NCI-H446 (cell line): ENCODE results near the gene ELF1.

ENCODE experiments used
- DNase-seq, 2 experiments: peaks; one replicate each; lab custom pipeline; 2025; lab: John Stamatoyannopoulos, UW

ELF1 gene

DNA sequence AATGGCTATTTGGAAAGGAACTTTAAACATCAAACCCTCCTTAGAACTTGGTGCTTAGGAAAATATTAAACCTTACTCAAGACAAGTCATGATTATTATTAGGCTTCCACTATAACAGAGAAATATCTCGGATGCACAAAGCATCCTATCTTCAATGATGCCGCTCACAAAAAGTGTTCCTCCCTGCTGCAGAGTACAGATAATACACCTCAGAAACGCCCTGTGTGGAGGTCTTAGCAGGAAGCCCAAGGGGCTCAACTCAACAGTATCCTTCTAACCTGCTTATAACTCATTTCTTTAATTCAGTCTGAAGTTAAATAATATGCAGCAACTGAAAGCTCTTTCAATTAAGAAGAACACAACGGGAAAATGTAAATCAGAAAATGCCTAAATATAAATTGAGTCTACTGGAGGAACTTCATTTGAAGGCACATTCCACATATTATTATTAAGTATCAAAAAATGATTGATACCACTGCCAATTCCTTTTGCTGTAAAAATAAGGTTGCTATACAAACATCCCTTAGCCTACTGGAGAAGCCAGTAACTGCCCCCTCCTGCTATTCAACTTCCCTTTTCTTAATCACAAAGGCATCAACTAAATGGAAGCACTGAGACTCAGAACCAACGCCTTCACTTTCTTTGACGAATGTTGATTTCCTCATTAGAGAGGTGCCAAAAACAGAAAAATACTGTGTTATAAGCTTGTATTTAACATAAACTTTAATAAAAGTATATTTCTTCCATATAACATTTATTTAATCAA, 12.0 kb downstream of the ELF1 start:
- no peak for DNase-seq

DNA sequence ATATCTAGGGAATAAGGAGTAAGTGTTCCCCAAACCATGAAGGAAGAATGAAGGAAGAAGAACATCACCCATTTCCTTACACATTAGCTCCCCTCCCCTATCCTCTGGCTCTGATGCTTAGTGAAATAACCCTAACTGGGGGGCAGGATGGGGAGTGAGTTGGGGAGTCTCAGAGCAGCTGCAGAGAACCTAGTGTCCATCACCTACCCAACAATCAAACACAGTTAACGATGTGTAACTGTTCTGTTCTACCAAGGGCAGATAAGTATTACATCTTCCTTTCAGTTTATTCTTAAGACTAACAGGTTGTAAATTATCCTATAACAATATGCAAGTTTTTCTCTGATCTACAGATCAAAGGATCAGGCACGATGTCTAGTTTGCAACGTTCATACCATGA, 12.8 kb downstream of the ELF1 start:
- no peak for DNase-seq

DNA sequence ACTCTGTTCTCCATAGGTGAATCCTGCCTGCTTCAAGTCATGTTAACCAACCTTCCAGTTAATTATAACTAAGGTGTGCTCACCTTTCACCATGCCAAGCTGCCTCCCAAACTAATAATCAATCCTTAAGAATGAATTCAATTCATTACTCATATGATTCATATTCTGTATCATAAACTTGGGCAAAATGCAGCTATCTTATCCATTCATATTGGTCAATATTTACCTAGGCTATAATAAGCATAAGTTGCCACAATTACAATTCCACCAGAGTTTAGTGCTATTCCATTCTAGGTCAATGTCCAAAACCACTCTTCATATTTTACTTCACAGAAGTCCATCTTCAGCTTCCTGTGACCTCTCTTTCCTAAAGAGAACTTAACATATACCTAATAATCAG, 13.4 kb downstream of the ELF1 start:
- DNase-seq: no peak

DNA sequence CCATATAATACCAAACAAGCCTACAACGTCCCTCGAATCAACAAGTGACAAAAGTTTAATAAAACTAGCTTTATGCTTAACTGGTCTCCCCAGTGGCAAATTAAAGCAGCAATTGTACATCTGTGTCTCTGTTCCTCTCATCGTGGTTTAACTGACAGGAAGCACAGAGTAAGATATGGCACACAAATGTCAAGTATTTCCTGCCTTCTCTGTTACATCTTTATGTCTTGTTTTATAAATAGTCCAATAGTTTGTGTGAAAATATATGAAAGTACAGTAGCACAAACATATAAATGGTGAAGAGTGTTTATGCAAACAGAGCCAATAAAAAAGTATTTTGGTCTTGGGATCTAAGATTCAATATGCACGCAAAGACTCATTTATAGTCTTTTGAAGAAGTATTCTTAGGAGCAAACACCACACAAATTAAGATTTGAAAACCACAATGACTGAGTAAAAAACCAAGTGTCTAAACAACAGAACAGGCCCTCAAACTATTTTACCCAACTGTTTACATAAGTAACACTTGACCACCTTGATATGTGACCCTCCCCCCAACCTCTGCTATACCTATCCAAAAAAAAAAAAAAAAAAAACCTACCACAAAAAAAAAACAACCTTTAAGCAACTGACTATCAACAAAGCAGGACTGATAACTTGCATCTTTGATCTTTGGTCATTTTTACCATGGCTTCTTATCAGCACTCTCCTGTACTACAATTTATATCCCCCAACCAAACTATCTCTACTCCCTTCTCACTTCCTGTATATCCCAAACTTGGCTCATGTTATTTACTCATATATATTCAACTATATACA, 14.0 kb downstream of the ELF1 start:
- no peak for DNase-seq

DNA sequence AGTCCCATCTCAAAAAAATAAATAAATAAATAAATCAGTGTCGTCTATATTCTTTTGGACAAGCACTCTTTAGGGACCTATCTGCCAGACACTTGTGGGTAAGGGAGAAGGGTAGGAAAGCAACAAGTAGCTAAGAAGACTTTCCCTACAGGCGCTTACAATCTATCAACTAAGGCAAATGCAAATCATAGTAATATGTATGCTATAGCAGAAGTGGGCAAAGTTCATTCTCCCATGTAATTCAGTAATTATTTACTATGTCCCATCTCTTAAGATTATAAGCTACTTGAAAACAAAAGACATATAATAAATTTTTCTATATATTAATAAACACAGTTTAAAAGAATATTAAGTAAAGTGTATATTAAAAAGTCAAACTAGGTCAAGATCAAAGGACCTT, 16.5 kb downstream of the ELF1 start:
- no peak for DNase-seq

DNA sequence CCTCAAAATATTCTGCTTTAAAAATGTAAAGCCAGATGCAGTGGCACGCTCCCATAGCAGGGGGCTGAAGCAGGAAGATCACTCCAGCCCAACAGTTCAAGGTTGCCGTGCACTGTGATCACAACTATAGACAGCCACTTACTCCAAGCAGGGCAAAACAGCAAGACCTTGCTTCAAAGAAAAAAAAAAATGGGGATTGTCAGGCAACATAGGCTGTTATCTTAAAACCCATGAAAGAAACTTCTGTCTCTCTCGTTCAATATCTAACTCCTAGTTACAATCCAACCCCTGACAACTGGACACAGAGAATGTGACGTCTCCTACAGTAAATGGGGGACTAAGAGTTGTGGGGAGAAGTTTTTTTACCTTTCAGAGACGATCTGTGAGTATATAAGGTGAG, 17.4 kb downstream of the ELF1 start:
- no peak for DNase-seq

DNA sequence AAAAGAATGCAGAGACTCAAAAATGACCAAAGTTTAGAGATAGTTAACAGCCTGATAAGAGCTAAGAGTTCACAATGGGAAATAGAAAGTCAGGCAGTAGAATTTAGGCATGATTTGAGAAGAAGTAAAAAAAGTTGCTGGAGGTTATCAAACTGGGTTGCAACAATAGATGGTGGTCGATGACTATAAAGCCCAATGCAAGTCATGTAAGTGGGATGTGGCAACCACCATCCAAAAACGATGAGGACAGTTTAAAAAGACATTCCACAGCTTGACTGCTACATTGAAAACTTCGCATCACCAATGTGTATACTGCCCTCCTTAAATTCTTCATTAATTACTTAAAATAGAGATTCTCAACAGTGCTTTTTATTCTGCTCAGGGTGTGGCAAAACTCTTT, 19.7 kb downstream of the ELF1 start:
- no peak for DNase-seq

DNA sequence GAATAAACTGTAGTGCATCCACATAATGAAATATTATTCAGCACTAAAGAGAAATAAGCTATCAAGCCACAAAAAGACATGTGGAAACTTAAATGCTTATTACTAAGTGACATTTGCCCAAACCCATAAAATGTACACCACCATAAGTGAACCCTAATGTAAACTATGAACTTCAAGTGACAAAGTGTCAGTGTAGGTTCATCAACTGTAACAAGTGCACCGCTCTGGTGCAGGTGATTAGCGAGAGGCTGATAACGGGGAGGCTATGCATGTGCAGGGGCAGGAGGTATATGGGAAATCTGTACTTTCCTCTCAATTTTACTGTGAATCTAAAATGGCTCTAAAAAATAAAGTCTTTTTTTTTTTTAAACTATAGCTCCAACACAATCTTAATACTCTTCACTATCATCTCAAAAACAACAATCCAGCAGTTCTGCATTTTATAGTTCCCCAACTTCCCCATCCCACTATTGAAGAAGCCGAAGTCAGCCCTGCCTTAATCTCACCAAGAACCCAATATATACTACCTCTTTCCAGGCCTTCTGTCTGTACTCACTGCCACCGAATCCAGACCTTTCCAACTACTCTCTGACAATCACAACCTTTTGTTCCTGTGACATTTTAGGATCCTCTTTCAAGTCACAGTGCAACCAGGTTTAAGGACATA, 22.6 kb downstream of the ELF1 start:
- DNase-seq: no peak

DNA sequence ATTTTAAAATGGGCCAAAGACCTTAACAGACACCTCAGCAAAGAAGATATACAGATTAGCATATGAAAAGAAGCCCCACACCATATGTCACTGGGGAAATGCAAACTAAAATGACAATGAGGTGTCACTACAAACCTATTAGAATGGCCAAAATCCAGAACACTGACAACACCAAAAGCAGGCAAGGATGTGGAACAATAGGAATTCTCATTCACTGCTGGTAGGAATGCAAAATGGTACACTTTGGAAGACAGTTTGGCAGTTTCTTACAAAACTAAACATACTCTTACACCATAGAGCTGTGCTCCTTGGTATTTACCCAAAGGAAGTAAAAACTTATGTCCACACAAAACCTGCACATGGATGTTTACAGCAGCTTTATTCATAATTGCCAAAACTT, 23.1 kb downstream of the ELF1 start:
- no peak for DNase-seq

DNA sequence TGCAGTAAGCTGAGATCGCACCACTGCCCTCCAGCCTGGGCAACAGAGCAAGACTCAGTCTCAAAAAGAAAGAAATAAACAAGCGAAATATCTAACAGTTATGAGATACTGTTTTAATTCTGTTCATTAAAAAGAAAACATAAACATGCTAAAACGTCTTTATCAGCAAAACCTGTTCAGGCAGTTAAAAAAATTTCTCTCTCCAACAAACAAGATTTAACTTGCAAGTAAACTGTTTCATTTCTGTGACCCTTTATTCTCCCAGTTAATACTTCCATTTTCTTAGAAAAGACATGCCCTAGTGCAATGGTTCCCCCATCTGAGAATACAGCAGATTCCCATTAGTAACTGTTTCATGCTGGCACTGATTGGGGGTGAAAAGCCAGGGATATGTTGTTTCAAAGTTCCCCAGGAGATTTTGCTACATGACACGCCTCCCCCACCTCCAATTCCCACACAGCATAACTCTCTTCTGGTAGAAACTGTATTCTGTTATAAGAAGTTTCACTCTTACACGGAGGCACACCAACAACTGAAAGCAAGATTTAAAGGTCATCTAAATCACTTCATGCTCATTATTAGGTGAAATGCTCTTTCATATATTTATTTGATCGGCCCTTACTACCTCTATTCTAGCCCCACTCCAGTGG, 24.4 kb downstream of the ELF1 start:
- DNase-seq: no peak

DNA sequence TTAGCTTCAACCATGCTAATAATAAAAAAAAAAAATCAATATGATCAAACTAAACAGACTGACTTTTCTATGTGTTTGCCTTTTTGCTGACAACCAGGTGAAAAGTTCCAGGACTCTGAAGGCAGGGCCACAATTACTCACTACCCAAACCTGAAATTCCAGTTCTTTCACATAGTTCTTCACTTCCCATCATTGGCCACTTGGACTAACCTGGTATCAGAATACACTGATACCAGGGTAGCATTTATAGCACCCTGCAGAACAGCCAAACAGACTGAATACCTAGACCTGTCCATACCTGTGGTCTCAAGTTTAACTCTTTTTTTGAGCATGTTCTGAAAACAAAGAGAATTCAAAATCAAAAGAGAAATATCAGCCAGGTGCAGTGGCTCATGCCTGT, 25.1 kb downstream of the ELF1 start:
- no peak for DNase-seq

DNA sequence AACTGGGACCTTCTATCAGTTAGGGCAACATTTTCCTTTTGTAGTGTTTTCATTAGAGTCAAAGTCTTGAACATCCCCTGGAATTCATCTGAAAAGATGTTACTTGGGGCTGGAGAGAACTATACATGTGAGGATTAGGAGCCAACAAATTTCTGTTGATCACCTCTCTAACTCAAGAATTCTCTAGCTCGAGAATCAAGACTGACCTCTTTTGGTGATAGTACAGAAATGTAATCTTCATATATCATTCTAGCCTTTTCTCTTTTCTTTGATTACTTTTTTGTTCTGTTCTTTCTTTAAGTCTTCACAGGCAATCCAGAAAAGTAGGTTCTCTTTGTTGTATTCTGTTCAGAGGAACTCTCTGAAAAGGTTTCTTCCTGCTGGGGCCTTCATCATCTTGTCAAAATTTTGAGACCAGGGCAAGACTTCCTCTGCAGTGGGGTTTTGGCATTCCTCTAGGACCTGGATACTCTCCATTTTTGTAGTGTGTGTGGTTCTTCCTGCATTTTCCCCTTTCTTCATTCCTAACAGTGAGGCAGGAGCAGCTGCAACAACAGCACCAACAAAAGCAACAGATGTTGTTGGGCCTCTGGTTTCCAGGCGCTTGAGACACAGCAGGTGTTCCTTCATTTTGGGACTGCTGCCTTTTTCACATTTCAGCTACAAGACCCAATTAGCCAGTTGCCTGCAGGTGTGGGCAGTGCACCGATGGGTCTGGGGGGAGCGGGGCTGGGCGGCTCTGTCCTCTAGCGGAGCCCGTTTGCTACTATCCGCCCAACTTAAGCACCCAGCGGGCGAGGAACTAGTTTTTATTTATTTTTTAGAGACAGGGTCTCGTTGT, 26.2 kb downstream of the ELF1 start:
- DNase-seq: peak in 1 of 2 experiments; percentile 47

DNA sequence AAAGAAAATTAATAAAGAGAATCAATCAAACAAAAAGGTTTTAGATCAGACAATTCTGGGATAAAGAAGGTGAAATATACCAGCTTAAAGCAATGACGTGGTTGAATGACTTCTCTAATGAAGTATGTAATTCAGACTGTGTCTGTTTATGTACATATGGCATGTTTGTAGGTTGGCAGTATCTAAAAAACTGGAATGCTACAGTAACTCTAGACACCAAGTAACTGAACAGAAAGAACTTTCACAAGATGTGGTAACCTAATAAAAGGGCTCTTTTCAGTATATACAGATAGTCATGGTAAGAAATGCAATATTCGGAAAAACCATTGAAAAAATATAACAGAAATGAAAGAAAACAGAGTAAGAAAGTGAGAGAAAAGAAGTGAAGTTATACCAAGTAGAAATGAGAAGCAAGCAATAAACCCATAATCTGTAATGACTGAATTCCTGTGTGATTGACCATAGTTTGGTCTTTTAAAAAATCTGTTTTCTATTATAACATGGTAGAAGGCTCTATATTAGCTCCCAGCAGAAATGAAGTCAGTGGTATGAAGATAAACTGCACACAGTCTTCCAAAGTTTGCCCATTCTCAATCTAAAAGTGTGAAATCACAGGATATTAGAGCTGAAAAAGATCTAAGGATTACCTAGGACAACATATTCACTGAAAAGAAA, 31.4 kb downstream of the ELF1 start:
- peak; percentile 22 to 24 for DNase-seq

DNA sequence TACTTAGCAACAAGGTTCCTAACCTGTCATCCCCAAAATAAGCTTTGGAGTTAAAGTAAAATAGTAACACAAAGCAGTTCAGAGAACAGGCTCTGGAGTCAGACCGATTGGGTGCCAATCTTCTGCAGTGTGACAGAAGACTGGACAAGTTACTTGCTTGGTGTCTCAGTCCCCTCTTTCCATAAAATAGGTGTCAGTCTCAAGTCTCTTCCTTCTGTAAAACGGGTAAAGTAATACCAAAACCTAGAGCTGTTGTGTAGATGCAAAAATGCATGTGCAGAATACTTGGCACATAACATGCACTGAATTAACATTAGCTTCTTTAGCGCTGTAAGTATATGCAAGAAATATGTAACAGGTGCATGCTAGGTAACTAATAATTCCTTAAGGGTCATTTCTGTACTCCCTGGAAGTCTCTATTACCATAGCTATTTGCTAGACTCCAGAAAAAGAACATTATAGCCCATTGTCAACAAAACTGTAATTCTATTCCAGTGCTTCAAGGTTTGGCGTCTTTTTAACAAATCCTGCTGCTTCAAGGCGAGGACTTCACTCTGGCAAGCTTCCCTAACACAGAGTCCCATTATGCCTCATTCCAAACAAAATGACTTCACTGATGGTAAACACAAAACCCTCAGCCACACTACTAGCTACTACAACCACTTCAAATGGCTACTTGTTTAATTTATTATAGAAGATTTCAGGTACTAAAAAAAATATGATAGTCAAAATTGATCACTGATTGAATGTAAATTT, 32.8 kb downstream of the ELF1 start:
- DNase-seq: peak; percentile 11 to 51

DNA sequence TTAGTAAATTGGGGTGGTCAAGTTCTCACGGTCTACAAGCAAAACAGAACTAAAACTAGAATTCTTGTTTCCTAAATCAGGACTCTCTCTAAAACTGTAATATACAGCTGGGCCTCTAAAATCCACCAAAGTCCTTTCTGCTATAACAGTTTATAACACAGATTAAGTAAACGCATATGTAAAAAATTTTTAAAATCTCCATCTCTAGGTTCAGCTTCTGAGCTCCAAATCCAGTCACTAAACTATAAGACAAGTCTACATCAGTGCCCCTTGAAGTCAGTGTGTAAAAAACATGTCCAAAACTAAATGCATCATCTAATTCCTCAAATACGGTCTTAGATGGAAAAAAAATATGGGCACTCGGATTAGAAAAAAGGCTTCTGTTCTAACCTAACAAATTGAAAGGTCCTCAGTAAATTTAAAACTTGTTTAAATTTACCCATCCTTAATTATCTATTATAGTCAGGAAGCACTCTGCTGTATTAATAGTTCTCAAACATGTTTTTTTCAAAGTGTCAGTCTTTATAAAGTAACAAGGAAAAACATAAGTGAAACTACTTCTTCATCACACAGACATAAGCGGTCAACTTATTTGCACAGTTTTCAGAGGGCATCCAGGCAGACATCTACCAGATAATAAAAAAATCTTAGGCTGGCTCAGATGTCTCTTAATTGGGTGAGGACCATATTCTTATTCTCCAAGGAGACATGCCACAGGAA, 33.6 kb downstream of the ELF1 start:
- DNase-seq: no peak

DNA sequence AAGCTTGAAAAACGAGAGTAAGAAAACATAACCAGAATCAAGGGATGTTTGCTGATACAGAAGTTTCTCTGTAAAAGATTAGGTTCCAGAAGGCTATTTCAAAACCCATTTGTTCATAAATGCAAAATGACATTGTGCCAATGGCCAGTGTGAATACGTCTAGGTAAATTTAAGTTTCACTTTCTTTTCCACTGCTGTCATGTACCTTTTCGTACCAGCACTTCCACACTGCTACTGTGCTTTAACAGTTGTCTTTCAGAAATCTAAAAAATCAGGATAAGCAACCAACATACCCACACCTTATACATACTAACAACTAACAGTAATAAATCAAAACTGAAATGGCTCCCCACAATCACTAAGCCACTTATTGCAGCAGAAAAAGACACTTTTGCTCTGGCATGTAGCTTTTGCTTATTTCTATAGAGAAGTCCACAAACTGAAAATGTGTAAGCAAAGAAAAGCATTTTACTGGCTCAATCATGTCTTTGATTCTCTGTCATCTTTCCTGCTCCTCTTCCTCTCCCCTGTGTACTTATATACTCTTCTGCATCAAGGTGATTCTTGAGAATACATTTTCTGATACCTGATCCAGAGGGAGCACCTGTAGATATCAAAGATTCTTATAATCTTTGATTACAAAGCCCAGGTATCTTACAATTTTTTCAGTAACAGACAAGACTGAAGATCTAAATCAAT, 34.3 kb downstream of the ELF1 start:
- no peak for DNase-seq

DNA sequence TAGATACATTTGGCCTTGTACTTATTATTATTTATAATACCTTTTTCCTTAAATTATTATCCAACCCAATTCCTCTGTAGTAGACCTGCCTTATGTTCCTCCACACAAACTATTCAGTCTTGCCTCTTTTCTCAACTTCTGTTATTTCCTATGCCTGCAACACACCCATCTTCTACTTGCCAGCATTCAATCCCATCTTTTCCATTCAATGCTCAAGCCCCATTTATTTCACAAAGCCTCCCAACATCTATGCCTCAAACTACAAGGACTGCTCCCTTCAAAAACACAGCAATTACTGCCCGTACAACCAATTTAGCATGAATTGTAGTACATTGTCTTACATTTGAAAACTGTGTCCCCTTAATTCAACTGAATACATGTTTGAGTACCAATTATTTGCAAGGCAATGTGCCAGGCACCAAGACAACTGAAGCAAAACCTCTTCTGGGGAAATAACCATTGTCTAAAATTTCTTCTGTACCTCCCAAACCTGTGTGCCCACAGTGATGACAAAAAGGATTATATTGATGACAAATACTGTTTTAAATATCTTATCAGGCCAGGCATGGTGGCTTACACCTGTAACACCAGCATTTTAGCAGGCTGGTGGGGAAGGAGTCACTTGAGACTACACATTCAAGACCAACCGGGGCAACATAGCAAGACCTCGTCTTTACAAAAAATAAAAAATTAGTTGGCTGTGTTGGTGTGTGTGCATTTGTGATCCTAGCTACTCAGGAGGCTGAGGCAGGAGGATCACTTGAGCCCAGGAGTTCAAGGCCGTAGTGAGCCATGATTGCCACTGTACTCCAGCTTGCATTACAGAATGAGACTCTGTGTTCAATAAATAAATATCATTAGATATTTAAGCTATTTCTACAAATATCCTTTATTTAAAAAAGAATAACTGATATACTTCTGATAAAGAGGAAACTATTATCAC, 35.1 kb downstream of the ELF1 start:
- DNase-seq: no peak

DNA sequence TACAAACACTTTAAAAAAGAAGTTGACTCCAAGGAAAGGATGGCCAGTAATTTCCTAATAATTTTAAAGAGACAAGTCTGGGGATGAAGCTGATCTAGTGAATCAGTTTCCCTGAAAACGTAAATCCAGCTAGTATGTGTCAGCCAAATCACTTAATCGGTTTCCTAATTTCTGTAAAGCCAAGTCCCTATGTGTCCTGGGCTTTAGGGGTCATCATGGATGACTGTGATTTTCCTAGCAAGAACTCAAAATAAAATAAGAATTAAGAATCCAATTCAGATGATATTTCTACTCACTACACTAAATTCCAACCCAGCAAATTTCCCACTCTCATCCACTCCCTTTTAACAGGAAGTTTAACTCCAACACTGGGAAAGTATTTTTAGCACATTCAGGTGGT, 35.9 kb downstream of the ELF1 start:
- no peak for DNase-seq
